H1 (cell line): Measurements from ENCODE around the gene OSBPL5. TPM values are rescaled to one million over a fixed set of nuclear protein-coding genes. Genes with fewer than 3 reads are reported as not detected.
A peak's percentile ranks its signal among the peaks of the same experiment; 100 is the strongest.

Source experiments
- CTCF ChIA-PET: fragments of 300-600 bp; sonication (Branson Sonifier 250); formaldehyde crosslinking; loops from one replicate; lab custom pipeline; 2021; ENCODE audit not compliant: partially characterized antibody; lab: Charles Lee
- POLR2A ChIA-PET: fragments of 300-600 bp; sonication (Branson Sonifier 250); formaldehyde crosslinking; loops from one replicate; lab custom pipeline; 2021; ENCODE audit warnings: inconsistent platforms; ENCODE audit not compliant: partially characterized antibody; lab: Charles Lee
- DNase-seq, 2 experiments: peaks; one replicate each; pipeline versions ENCODE4 v3.0.0 to v3.0.0-alpha.2; 2010 to 2022; ENCODE audit warnings: low spot score in 2 of 2, low read depth in 1 of 2, mixed read lengths in 1 of 2
- FAIRE-seq: peaks from 2 replicates; lab custom pipeline; 2011; peaks lifted over from hg19 to GRCh38; lab: Jason Lieb, UNC
- H2AFZ ChIP-seq: 2 replicates; pipeline ENCODE4 v1.8.1; 2012; ENCODE audit warnings: low read length, inconsistent platforms
- H2AK5ac ChIP-seq: 2 replicates; pipeline ENCODE4 v1.6.1; 2013; ENCODE audit warnings: low read depth, low read length
- H2BK120ac ChIP-seq: replicated peaks from 2 replicates; pipeline ENCODE3; 2013; ENCODE audit warnings: low read depth, low read length, inconsistent platforms
- H2BK12ac ChIP-seq: 2 replicates; pipeline ENCODE4 v1.6.1; 2013; ENCODE audit warnings: low read depth, low read length
- H2BK15ac ChIP-seq: 2 replicates; pipeline ENCODE4 v1.6.1; 2013; ENCODE audit warnings: low read length
- H2BK20ac ChIP-seq: 2 replicates; pipeline ENCODE4 v1.6.1; 2013; ENCODE audit warnings: low read length
- H2BK5ac ChIP-seq: 2 replicates; pipeline ENCODE4 v1.6.1; 2013; ENCODE audit warnings: low read depth, low read length
- H3K14ac ChIP-seq: 2 replicates; pipeline ENCODE4 v1.6.1; 2013; ENCODE audit warnings: inconsistent platforms; ENCODE audit not compliant: insufficient read length
- H3K18ac ChIP-seq: 2 replicates; pipeline ENCODE4 v1.6.1; 2013; ENCODE audit warnings: low read length; ENCODE audit errors: extremely low read depth
- H3K23ac ChIP-seq: 2 replicates; pipeline ENCODE4 v1.6.1; 2013; ENCODE audit warnings: inconsistent platforms; ENCODE audit not compliant: insufficient read length
- H3K23me2 ChIP-seq: 2 replicates; pipeline ENCODE4 v1.6.1; 2013; ENCODE audit warnings: low read depth, low read length
- H3K27ac ChIP-seq: 2 replicates; pipeline ENCODE4 v1.6.1; 2011; ENCODE audit warnings: low read depth, low read length, inconsistent platforms
- H3K27me3 ChIP-seq, 4 experiments: replicated peaks in 1 of 4; 1 replicate in 1 of 4; 2 replicates in 3 of 4; pipeline versions ENCODE4 v1.6.1 to v1.8.1; 2011 to 2013; ENCODE audit warnings: low read length in 3 of 4, mild to moderate bottlenecking in 3 of 4, inconsistent platforms in 2 of 4, mixed read lengths in 2 of 4, moderate library complexity in 1 of 4; ENCODE audit not compliant: control insufficient read depth in 3 of 4, insufficient read depth in 3 of 4; ENCODE audit errors: extremely low read depth in 1 of 4
- H3K36me3 ChIP-seq, 4 experiments: 2 replicates each; pipeline versions ENCODE4 v1.6.1 to v1.8.1; 2011 to 2013; ENCODE audit warnings: mild to moderate bottlenecking in 4 of 4, low read length in 3 of 4, moderate library complexity in 2 of 4, control low read depth in 1 of 4, inconsistent platforms in 1 of 4; ENCODE audit not compliant: insufficient read depth in 4 of 4, control insufficient read depth in 2 of 4
- H3K4ac ChIP-seq: replicated peaks from 2 replicates; pipeline ENCODE3; 2013; ENCODE audit warnings: low read length, low read depth, mixed read lengths, inconsistent platforms; ENCODE audit not compliant: insufficient read length
- H3K4me1 ChIP-seq, 4 experiments: replicated peaks in 1 of 4; 1 replicate in 1 of 4; 2 replicates in 3 of 4; pipeline versions ENCODE4 v1.6.1 to v1.8.1; 2011 to 2013; ENCODE audit warnings: low read length in 3 of 4, inconsistent platforms in 2 of 4, mixed read lengths in 1 of 4; ENCODE audit not compliant: insufficient read depth in 4 of 4, control insufficient read depth in 3 of 4
- H3K4me2 ChIP-seq, 2 experiments: 2 replicates each; pipeline versions ENCODE4 v1.6.1 to v1.8.1; 2011 to 2013; ENCODE audit warnings: low read depth in 2 of 2, low read length in 2 of 2, control low read depth in 1 of 2, inconsistent platforms in 1 of 2, mild to moderate bottlenecking in 1 of 2; ENCODE audit not compliant: insufficient read depth in 1 of 2
- H3K4me3 ChIP-seq, 4 experiments: fragments of 200-600, 300-600 bp in 1 of 4; sonication (generic), shearing (Covaris generic), sonication (Bioruptor Twin) in 1 of 4; 2 replicates each; pipeline versions ENCODE4 v1.5.1 to v1.8.1; 2011 to 2016; ENCODE audit warnings: low read length in 4 of 4, low read depth in 3 of 4, control low read depth in 2 of 4, inconsistent platforms in 2 of 4, mild to moderate bottlenecking in 2 of 4, mixed read lengths in 1 of 4, moderate library complexity in 1 of 4; ENCODE audit not compliant: insufficient read depth in 2 of 4; ENCODE audit errors: extremely low read depth in 1 of 4
- H3K56ac ChIP-seq: replicated peaks from 2 replicates; pipeline ENCODE3; 2013; ENCODE audit warnings: low read depth, mild to moderate bottlenecking, mixed read lengths, low read length, inconsistent platforms; ENCODE audit not compliant: insufficient read length
- H3K79me1 ChIP-seq: 2 replicates; pipeline ENCODE4 v1.6.1; 2013; ENCODE audit warnings: low read depth, low read length, control low read depth
- H3K79me2 ChIP-seq, 2 experiments: 2 replicates each; pipeline versions ENCODE4 v1.6.1 to v1.8.1; 2012 to 2013; ENCODE audit warnings: low read length in 2 of 2, mild to moderate bottlenecking in 2 of 2, inconsistent platforms in 1 of 2; ENCODE audit not compliant: insufficient read depth in 2 of 2, control insufficient read depth in 1 of 2
- H3K9ac ChIP-seq, 4 experiments: replicated peaks in 1 of 4; 1 replicate in 1 of 4; 2 replicates in 3 of 4; pipeline versions ENCODE4 v1.6.1 to v1.8.1; 2011 to 2013; ENCODE audit warnings: low read depth in 3 of 4, low read length in 3 of 4, control low read depth in 2 of 4, mild to moderate bottlenecking in 2 of 4, moderate library complexity in 2 of 4, inconsistent platforms in 1 of 4; ENCODE audit errors: extremely low read depth in 1 of 4
- H3K9me3 ChIP-seq, 2 experiments: 2 replicates each; pipeline versions ENCODE4 v1.6.1 to v1.8.1; 2012 to 2013; ENCODE audit warnings: mild to moderate bottlenecking in 2 of 2, moderate library complexity in 2 of 2, control low read depth in 1 of 2, inconsistent platforms in 1 of 2, low read depth in 1 of 2, low read length in 1 of 2, mixed read lengths in 1 of 2; ENCODE audit not compliant: insufficient read depth in 2 of 2
- H4K20me1 ChIP-seq, 2 experiments: replicated peaks in 1 of 2; 2 replicates each; pipeline versions ENCODE3 to v1.8.1; 2011 to 2013; ENCODE audit warnings: inconsistent platforms in 2 of 2, low read length in 2 of 2, mild to moderate bottlenecking in 1 of 2; ENCODE audit not compliant: insufficient read depth in 2 of 2, control insufficient read depth in 1 of 2
- H4K5ac ChIP-seq: 2 replicates; pipeline ENCODE4 v1.6.1; 2013; ENCODE audit warnings: low read length, low read depth, mixed read lengths, inconsistent platforms; ENCODE audit not compliant: insufficient read length
- H4K8ac ChIP-seq: 2 replicates; pipeline ENCODE4 v1.8.0; 2013; ENCODE audit warnings: mild to moderate bottlenecking, moderate library complexity, low read length, inconsistent platforms; ENCODE audit not compliant: insufficient read depth; ENCODE audit errors: extremely low read depth
- H4K91ac ChIP-seq: replicated peaks from 2 replicates; pipeline ENCODE3; 2013; ENCODE audit warnings: low read length, mixed read lengths, inconsistent platforms; ENCODE audit not compliant: insufficient read length
- SP2 ChIP-seq: IDR thresholded peaks from 2 replicates; pipeline ENCODE4 v1.6.1; 2012; ENCODE audit warnings: mild to moderate bottlenecking, low read length, inconsistent platforms
- WGBS, 2 experiments: shearing (Covaris generic) in 1 of 2; methylation state at CpG; one replicate each; pipeline versions ENCODE4 v1.1.6 to v1.1.7; 2013 to 2015; ENCODE audit warnings: low lambda C conversion rate in 2 of 2, mixed read lengths in 2 of 2, inconsistent platforms in 1 of 2, low coverage in 1 of 2, missing lambda C conversion rate in 1 of 2; ENCODE audit not compliant: insufficient replicate concordance in 2 of 2, insufficient coverage in 1 of 2, insufficient read length in 1 of 2; ENCODE audit errors: extremely low coverage in 1 of 2, missing lambda C conversion rate in 1 of 2; 5-methylcytosine and 5-hydroxymethylcytosine counted together
- polyA plus RNA-seq, 7 experiments: library from polyadenylated mRNA; depleted of rRNA in 3 of 7; stranded (reverse) in 5 of 7; unstranded in 2 of 7; fragments of >200 nt in 5 of 7; fragments of 200-250 nt in 2 of 7; gene quantifications; 1 replicate in 5 of 7; 2 replicates in 1 of 7; 4 replicates in 1 of 7; pipeline versions ENCODE4 v1.2.1 to v1.2.3, GENCODE V29; 2011 to 2013; ENCODE audit warnings: missing spikeins in 2 of 7, mixed read lengths in 2 of 7
- total RNA-seq: library from RNA; stranded (reverse); fragmentation: NEBNext Ultra II Directional; extraction: Animal tissue kit (Norgen Biotek cat#: 25700); gene quantifications from 2 replicates; pipeline ENCODE4 v1.2.1, GENCODE V29; 2021

OSBPL5 gene
- total and polyA plus RNA-seq, 2 of the 8 experiments (the other 6 are each of a cell fraction or from before 2014, with no cell fraction given) = 3.4 to 9.9 TPM

DNA sequence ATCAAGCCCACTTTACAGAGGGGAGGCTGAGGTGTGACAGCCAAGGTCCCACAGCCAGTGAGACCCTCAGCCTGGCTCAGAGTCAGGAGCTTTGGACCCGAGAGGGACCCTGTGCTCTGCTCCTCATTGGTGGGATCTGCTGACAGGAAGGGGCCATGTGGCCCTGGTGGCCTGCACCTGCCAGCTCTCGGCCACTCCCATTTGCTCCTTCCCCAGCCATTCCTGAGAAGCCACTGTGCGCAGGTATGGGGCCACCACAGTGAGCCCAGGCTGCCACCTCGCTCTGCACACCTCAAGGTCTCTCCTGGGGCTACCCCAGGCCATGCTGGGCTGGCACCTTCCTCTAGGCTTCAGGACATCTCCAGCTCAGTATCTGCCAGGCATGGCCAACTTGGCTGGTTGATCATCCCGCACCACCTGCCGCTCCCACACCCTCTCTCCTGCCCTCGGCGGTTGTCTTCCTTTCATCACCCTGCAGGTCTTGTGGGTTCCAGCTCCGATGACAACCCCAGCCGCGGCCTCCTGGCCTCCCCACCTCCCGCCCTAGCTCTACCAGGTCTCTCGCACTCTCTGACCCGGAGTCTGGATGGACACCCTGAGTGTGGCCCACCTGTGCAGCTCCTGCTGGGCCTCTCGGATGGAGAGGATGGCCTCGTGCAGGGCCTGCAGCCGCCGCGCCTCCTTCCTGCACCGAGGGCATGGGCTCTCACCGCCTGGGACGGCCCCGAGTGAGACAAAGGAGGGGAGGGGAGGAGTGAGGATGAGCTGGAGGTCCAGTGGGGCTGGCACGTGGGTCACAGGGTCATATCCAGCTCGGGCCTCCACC, 75.7 kb downstream of the OSBPL5 start:
- 87% methylated on average over 25 of the region's 25 CpGs; no CpG with 5 or more reads in 1 of the 2 experiments for WGBS, 2 experiments
- H2BK5ac ChIP-seq = no peak overlapping the region
- H2AFZ ChIP-seq = no peak overlapping the region
- no peak overlapping the region for H2BK120ac ChIP-seq
- 0 out of 2 replicates have a peak overlapping the region, but pooled peaks have one; percentile 40 for H4K8ac ChIP-seq
- no peak overlapping the region for H3K18ac ChIP-seq
- no peaks in the 10 kb centered on the region for H3K36me3 ChIP-seq
- FAIRE-seq (no peak), DNase-seq (no peak)
- ChIA-PET CTCF (interaction anchor here (0.7 to 13.7 kb wide), 21 partner anchors 8 to 658 kb away, joined by 3 to 434 read pairs (median 4); partner anchors contain the start of gene CARS1), POLR2A (interaction anchor here (0.7 to 2.9 kb wide), 9 partner anchors 32 to 96 kb away, joined by 3 to 13 read pairs (median 5); partner anchors contain the start of gene CARS1)
- H3K9me3 ChIP-seq = no peaks in the 10 kb centered on the region
- H3K79me1 ChIP-seq = no peaks in the 10 kb centered on the region
- no peak for TF ChIP-seq SP2
- H3K14ac ChIP-seq = no peak overlapping the region
- H3K4me1 ChIP-seq = peaks cover 0 to 18% (median 6%) of the 10 kb centered on the region in 4 experiments; a peak in 5 of 7 replicates
- no peak overlapping the region for H4K91ac ChIP-seq
- H4K5ac ChIP-seq = no peak overlapping the region
- no peaks in the 10 kb centered on the region for H3K23me2 ChIP-seq
- no peak overlapping the region for H3K27ac ChIP-seq
- H4K20me1 ChIP-seq = peaks cover 0 to 2% of the 10 kb centered on the region in 2 experiments
- H3K27me3 ChIP-seq = no peaks in the 10 kb centered on the region
- no peak overlapping the region for H2BK12ac ChIP-seq
- H3K4me2 ChIP-seq = no peak overlapping the region
- no peak overlapping the region for H3K23ac ChIP-seq
- no peak overlapping the region for H3K9ac ChIP-seq
- H3K4me3 ChIP-seq = no peak overlapping the region
- no peak overlapping the region for H2AK5ac ChIP-seq
- no peak overlapping the region for H3K4ac ChIP-seq
- H3K79me2 ChIP-seq = no peaks in the 10 kb centered on the region
- H2BK20ac ChIP-seq = no peak overlapping the region
- no peak overlapping the region for H2BK15ac ChIP-seq
- no peak overlapping the region for H3K56ac ChIP-seq
